Bronchial epithelial cell (primary cell): ENCODE results near the gene JAKMIP1. TPM values are rescaled to one million over a fixed set of nuclear protein-coding genes. Genes with fewer than 3 reads are reported as not detected.

ENCODE experiments used
- DNase-seq: peaks from one replicate; pipeline ENCODE4 v3.0.0-alpha.2; 2010; ENCODE audit warnings: low read depth
- FAIRE-seq: peaks from 2 replicates; lab custom pipeline; 2011; peaks lifted over from hg19 to GRCh38; lab: Jason Lieb, UNC
- H3K27me3 ChIP-seq: 2 replicates; pipeline ENCODE4 v1.5.1; 2011; ENCODE audit warnings: low read length; ENCODE audit not compliant: control insufficient read depth, insufficient read depth
- H3K36me3 ChIP-seq: 2 replicates; pipeline ENCODE4 v1.5.1; 2011; ENCODE audit warnings: low read length; ENCODE audit not compliant: control insufficient read depth, insufficient read depth
- H3K4me3 ChIP-seq: 2 replicates; pipeline ENCODE4 v1.5.1; 2011; ENCODE audit warnings: mild to moderate bottlenecking, low read depth, low read length, control low read depth
- total RNA-seq: library from RNA; depleted of rRNA; stranded (reverse); fragments of >200 nt; gene quantifications from 2 replicates; pipeline ENCODE4 v1.2.1, GENCODE V29; 2014
- TF ChIP-seq, protein P1 (sequence below): IDR thresholded peaks from 2 replicates; pipeline ENCODE4 v1.5.1; 2011; ENCODE audit warnings: mild to moderate bottlenecking, moderate library complexity, low read length, control low read depth, inconsistent platforms; ENCODE audit not compliant: insufficient read depth, severe bottlenecking

JAKMIP1 gene
- total RNA-seq, 1 donor from 2014 or later: not detected

- no peak for FAIRE-seq
- Histone ChIP-seq H3K27me3 (no peaks in the 10 kb centered on the region), H3K36me3 (no peaks in the 10 kb centered on the region), H3K4me3 (no peak overlapping the region)
- TF ChIP-seq, protein P1, sequence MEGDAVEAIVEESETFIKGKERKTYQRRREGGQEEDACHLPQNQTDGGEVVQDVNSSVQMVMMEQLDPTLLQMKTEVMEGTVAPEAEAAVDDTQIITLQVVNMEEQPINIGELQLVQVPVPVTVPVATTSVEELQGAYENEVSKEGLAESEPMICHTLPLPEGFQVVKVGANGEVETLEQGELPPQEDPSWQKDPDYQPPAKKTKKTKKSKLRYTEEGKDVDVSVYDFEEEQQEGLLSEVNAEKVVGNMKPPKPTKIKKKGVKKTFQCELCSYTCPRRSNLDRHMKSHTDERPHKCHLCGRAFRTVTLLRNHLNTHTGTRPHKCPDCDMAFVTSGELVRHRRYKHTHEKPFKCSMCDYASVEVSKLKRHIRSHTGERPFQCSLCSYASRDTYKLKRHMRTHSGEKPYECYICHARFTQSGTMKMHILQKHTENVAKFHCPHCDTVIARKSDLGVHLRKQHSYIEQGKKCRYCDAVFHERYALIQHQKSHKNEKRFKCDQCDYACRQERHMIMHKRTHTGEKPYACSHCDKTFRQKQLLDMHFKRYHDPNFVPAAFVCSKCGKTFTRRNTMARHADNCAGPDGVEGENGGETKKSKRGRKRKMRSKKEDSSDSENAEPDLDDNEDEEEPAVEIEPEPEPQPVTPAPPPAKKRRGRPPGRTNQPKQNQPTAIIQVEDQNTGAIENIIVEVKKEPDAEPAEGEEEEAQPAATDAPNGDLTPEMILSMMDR: no peak
- no peak for DNase-seq
These were observed 75.8 kb downstream of the JAKMIP1 start for GRCh38 chr4:6124386-6125102.

GRCh38 chr4:6123976-6124375 lies 76.4 kb downstream of the JAKMIP1 start:
- Histone ChIP-seq H3K27me3 (no peaks in the 10 kb centered on the region), H3K36me3 (no peaks in the 10 kb centered on the region), H3K4me3 (no peak overlapping the region)
- FAIRE-seq (no peak), DNase-seq (no peak)
- TF ChIP-seq, protein P1: no peak

DNA sequence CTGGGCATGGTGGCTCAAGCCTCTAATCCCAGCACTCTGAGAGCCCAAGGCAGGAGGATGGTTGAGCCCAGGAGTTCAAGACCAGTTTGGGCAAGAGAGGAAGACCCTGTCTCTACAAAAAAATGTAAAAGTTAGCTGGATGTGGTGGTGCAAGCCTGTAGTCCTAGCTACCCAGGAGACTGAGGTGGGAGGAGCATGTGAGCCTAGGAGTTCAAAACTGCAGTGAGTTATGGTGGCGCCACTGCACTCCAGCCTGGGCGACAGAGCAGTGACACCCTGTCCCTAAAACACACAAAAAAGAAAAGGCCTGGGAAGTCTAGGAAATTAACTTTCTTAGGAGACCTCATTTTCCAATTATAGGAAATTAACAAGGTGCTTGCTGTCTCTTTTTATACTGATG lies 76.8 kb downstream of the JAKMIP1 start:
- H3K4me3 ChIP-seq: no peak overlapping the region
- no peaks in the 10 kb centered on the region for H3K36me3 ChIP-seq
- no peaks in the 10 kb centered on the region for H3K27me3 ChIP-seq
- TF ChIP-seq, protein P1: no peak
- DNase-seq (no peak), FAIRE-seq (no peak)

- TF ChIP-seq, protein P1: no peak
- no peaks in the 10 kb centered on the region for H3K27me3 ChIP-seq
- no peaks in the 10 kb centered on the region for H3K36me3 ChIP-seq
- FAIRE-seq: no peak
- no peak overlapping the region for H3K4me3 ChIP-seq
- DNase-seq: no peak
These were observed 77.2 kb downstream of the JAKMIP1 start for GRCh38 chr4:6123116-6123515.

- no peak for DNase-seq
- Histone ChIP-seq H3K36me3 (no peaks in the 10 kb centered on the region), H3K27me3 (no peaks in the 10 kb centered on the region), H3K4me3 (no peak overlapping the region)
- TF ChIP-seq, protein P1: no peak
- no peak for FAIRE-seq
These were observed 77.9 kb downstream of the JAKMIP1 start for GRCh38 chr4:6122496-6122895.

- FAIRE-seq (no peak), DNase-seq (no peak)
- TF ChIP-seq, protein P1: no peak
- H3K27me3 ChIP-seq: no peaks in the 10 kb centered on the region
- no peak overlapping the region for H3K4me3 ChIP-seq
- no peaks in the 10 kb centered on the region for H3K36me3 ChIP-seq
These were observed 78.4 kb downstream of the JAKMIP1 start for GRCh38 chr4:6121941-6122340.
